LNCaP clone FGC (cell line): ENCODE measurements around the gene CSNK2A2.

ENCODE experiments used
- DNase-seq: peaks from one replicate; pipeline ENCODE4 v3.0.0-alpha.2; 2011; ENCODE audit warnings: low read depth
- H3K4me3 ChIP-seq: 2 replicates; pipeline ENCODE4 v1.5.1; 2011; ENCODE audit warnings: mild to moderate bottlenecking, low read depth, low read length, control low read depth
- TF ChIP-seq, protein P1 (sequence below): IDR thresholded peaks from 2 replicates; pipeline ENCODE4 v1.5.1; 2012; ENCODE audit warnings: mild to moderate bottlenecking; ENCODE audit not compliant: control insufficient read depth, insufficient read depth; ENCODE audit errors: extremely low read depth

Gene CSNK2A2

DNA sequence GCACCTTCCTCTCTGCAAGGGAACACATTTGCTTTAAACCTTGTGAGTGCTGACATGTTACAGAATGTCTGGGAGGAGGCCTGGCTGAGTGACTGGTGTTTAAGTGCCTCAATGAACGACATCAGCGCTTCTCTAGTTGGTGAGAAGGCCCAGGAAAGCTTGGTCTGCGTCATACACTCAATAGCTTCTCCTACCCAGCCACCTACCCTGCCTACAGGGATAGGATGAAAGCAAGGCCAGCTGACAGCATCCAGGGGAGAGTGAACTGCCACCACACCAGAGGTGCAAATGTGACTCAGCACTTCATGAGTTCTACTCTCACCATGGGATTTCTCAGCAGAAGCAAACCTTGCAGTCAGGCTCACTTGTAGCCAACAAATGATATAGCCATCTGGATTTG lies 37.1 kb downstream of the CSNK2A2 start:
- no peak for DNase-seq
- H3K4me3 ChIP-seq, result no peak overlapping the region
- TF ChIP-seq, protein P1, sequence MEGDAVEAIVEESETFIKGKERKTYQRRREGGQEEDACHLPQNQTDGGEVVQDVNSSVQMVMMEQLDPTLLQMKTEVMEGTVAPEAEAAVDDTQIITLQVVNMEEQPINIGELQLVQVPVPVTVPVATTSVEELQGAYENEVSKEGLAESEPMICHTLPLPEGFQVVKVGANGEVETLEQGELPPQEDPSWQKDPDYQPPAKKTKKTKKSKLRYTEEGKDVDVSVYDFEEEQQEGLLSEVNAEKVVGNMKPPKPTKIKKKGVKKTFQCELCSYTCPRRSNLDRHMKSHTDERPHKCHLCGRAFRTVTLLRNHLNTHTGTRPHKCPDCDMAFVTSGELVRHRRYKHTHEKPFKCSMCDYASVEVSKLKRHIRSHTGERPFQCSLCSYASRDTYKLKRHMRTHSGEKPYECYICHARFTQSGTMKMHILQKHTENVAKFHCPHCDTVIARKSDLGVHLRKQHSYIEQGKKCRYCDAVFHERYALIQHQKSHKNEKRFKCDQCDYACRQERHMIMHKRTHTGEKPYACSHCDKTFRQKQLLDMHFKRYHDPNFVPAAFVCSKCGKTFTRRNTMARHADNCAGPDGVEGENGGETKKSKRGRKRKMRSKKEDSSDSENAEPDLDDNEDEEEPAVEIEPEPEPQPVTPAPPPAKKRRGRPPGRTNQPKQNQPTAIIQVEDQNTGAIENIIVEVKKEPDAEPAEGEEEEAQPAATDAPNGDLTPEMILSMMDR, result no peak

DNA sequence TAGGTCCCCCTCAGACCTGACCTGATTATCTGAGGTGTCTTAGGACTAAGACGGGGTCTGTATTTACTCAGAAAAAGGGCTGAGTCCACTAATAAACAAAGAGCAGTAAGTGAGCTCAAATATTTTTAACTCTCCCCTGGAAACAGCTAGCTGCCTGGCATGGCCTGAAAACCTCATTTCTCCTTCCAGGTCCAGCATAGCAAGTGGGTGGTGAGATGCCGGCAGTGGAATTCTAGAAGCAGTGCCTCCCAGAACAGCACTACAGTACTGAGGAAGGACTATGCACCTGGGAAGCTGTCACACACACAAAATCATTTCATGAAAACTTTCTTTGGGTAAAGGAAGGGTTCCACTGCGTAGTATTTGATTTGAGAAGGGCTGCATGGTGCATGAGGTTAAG lies 39.2 kb downstream of the CSNK2A2 start:
- H3K4me3 ChIP-seq, result no peak overlapping the region
- no peak for DNase-seq
- TF ChIP-seq, protein P1, result no peak

DNA sequence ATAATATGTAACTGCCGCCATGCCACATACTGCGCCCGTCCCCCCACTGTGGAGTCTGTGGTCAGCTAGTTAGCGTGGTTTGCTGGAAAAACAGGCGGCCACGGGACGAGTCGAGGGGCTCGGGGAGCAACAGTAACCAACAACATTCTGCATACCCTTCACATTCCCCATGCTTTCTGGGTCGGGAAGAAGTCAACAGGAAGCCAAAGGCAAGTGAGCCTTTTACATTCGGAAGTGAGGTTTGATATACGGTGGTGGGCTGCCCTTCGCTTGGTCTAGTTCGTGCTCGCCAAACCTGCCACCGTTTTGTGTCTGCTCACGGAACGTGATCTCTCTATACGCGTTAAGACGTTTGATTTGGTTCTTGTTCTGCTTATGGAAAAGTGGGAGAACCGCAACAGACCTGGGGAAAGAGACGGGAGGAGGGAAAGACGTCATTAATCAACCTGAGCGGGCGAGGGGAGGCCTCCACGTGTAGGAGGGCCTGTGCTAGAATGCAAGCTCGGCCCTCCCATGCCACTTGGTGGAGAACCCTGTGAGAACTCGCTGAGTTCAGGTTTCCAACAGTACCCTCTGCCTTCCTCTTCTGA lies 39.9 kb downstream of the CSNK2A2 start:
- H3K4me3 ChIP-seq, result no peak overlapping the region
- TF ChIP-seq, protein P1, result no peak
- no peak for DNase-seq

DNA sequence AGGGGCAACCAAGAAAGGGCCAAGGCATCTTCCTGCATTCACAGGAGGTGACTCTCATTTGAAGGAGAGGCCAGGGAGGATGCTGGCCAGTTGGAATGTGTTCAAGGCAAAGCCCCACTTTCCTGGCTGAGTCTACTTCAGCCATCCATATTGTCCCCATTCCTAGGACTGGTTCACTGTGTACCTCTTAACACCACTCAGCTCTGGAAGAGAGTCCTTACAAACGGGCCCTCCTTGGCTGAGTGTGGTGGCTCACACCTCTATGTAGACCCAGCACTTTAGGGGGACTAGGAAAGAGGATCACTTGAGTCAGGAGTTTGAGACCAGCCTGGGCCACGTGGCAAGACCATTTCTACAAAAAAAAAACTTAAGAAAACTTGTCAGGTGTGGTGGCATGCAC lies 40.7 kb downstream of the CSNK2A2 start:
- TF ChIP-seq, protein P1, result no peak
- no peak for DNase-seq
- H3K4me3 ChIP-seq, result no peak overlapping the region

DNA sequence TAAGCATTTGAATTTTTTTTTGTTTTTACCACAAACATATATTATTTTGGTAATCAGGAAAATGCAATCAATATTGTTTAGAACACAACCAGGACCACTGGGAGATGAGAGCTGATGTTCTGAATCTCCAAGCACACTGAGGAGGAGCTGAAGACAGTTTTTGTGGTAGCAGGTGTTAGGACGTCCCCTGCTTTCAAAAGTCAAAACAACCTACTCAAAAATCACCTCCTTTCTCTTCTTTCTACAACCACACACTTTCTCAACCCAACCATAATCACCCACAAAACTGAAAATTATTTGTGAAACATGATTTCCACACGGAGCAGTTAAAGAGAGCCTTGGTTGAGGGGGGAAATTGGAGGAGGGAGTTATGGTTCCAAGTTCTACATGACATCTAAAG lies 42.1 kb downstream of the CSNK2A2 start:
- DNase-seq, result no peak
- TF ChIP-seq, protein P1, result no peak
- H3K4me3 ChIP-seq, result no peak overlapping the region

DNA sequence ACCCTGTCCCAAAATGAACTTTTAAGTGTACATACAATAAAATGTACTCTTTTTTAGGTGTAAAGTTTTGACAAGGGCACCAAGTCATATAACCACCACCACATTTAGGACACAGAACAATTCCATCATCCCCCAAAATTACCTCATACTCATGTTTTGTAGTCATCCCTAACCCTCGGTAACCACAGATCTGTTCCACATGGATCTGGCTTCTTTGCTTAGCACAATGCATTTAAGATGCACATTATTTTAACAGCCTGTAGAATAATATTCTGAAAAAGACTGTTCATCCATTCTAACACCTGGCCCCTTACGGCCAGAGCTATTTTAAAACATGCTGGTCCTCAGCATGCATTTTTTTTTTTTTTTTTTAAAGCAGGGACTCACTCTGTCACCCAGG lies 43.6 kb downstream of the CSNK2A2 start:
- no peak overlapping the region for H3K4me3 ChIP-seq
- TF ChIP-seq, protein P1, result no peak
- no peak for DNase-seq

DNA sequence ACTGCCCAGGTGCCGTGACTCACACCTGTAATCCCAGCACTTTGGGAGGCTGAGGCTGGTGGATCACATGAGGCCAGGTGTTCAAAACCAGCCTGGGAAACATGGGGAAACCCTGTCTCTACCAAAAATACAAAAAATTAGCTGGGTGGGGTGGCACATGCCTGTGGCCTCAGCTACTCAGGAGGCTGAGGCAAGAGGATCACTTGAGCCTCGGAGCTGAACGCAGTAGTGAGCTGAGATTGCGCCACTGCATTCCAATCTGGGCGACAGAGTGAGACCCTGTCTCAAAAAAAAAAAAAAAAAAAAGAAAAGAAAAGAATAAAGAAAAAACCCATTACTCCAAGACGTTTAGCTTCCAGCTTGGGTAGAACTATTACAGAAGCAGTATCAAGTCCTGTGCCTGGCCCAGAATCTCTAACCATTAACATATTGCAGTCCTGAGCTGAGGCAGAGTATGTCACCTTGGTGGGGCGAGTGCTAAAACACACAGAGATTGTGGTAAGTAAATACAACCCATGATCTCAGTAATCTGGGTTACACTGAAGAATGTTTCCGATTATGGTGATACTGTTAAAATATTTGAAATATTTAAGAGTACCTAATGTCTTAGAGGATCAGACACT lies 45.5 kb downstream of the CSNK2A2 start:
- TF ChIP-seq, protein P1, result no peak
- no peak for DNase-seq
- H3K4me3 ChIP-seq, result no peak overlapping the region
